DOHH2 (cell line): ENCODE results near the gene NMT2.

Experiments used
- H3F3A ChIP-seq: fragments of 200-600 bp; sonication (generic), shearing (Covaris generic); 2 replicates; pipeline ENCODE4 v1.6.0; 2016; ENCODE audit warnings: antibody characterized with exemption, mild to moderate bottlenecking; ENCODE audit not compliant: control insufficient read depth, insufficient read depth
- H3K27ac ChIP-seq: fragments of 200-600 bp; sonication (generic); 2 replicates; pipeline ENCODE4 v1.5.1; 2014; ENCODE audit warnings: low read depth, mild to moderate bottlenecking, low read length, moderate library complexity
- H3K27me3 ChIP-seq: fragments of 200-600 bp; sonication (generic); 2 replicates; pipeline ENCODE4 v1.6.1; 2014; ENCODE audit warnings: mild to moderate bottlenecking, low read length, mixed read lengths; ENCODE audit not compliant: control insufficient read depth
- H3K36me3 ChIP-seq: fragments of 200-600 bp; sonication (generic); 2 replicates; pipeline ENCODE4 v1.6.1; 2014; ENCODE audit warnings: mild to moderate bottlenecking, low read length, moderate library complexity, mixed read lengths; ENCODE audit not compliant: control insufficient read depth
- H3K4me1 ChIP-seq: fragments of 200-600 bp; sonication (generic); 2 replicates; pipeline ENCODE4 v1.6.1; 2014; ENCODE audit warnings: mild to moderate bottlenecking, low read length, mixed read lengths; ENCODE audit not compliant: control insufficient read depth
- H3K4me2 ChIP-seq: fragments of 200-600 bp; sonication (generic); 2 replicates; pipeline ENCODE4 v1.6.0; 2014; ENCODE audit warnings: mild to moderate bottlenecking, low read length, moderate library complexity
- H3K4me3 ChIP-seq: fragments of 200-600 bp; sonication (generic); 2 replicates; pipeline ENCODE4 v1.5.1; 2014; ENCODE audit warnings: mild to moderate bottlenecking, low read length, mixed read lengths
- H3K79me2 ChIP-seq: fragments of 200-600 bp; sonication (generic); 2 replicates; pipeline ENCODE4 v1.6.1; 2014; ENCODE audit warnings: mild to moderate bottlenecking, low read length, mixed read lengths; ENCODE audit not compliant: control insufficient read depth
- H3K9me2 ChIP-seq: fragments of 200-600 bp; sonication (generic); replicated peaks from 2 replicates; pipeline ENCODE4 v1.6.1; 2014; ENCODE audit warnings: mild to moderate bottlenecking, low read length, mixed read lengths; ENCODE audit not compliant: control insufficient read depth
- H3K9me3 ChIP-seq: fragments of 200-600 bp; sonication (generic); 2 replicates; pipeline ENCODE4 v1.6.1; 2014; ENCODE audit warnings: antibody characterized with exemption, low read length, mixed read lengths; ENCODE audit not compliant: control insufficient read depth, insufficient read depth
- H4K20me1 ChIP-seq: fragments of 200-600 bp; sonication (generic); 2 replicates; pipeline ENCODE4 v1.6.0; 2014; ENCODE audit warnings: low read depth, mild to moderate bottlenecking, antibody characterized with exemption, low read length, moderate library complexity; ENCODE audit not compliant: control insufficient read depth, insufficient read depth
- CTCF ChIP-seq: fragments of 200-600 bp; sonication (generic); IDR thresholded peaks from one replicate; pipeline ENCODE4 v1.5.1; 2014; ENCODE audit warnings: antibody characterized with exemption, mild to moderate bottlenecking, low read depth, low read length; ENCODE audit not compliant: poor library complexity, severe bottlenecking
- EZH2phosphoT487 ChIP-seq: fragments of 200-600 bp; sonication (generic); IDR thresholded peaks from 2 replicates; pipeline ENCODE4 v1.6.1; 2017; ENCODE audit warnings: borderline replicate concordance, mild to moderate bottlenecking, antibody characterized with exemption, low read length, moderate library complexity, mixed read lengths

The NMT2 gene

DNA sequence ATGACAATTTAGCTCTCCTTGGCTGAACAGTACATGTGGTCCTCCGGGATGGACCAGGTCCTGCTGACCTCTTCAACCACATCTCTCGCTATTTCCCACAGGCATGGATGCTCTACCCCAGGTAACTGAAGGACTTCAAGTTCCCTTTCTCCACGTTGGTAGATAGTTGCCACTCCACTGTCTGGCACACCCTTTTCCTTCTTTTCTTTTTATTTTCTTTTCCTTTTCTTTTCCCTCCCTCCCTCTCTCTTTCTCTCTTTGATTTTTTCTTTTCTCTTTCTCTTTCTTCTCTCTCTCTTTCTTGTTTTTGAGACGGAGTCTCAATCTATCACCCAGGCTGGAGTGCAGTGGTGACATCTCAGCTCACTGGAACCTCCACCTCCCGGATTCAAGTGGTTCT, 77.1 kb downstream of the NMT2 start:
- TF ChIP-seq CTCF (no peak), EZH2phosphoT487 (no peak)
- H3K9me3 ChIP-seq = no peaks in the 10 kb centered on the region
- no peaks in the 10 kb centered on the region for H4K20me1 ChIP-seq
- no peak overlapping the region for H3K27ac ChIP-seq
- no peaks in the 10 kb centered on the region for H3F3A ChIP-seq
- H3K4me1 ChIP-seq = peaks cover 9% of the 10 kb centered on the region
- H3K4me3 ChIP-seq = no peak overlapping the region
- no peaks in the 10 kb centered on the region for H3K79me2 ChIP-seq
- no peaks in the 10 kb centered on the region for H3K9me2 ChIP-seq
- H3K4me2 ChIP-seq = no peak overlapping the region
- 0 out of 2 replicates have a peak, but pooled peaks cover 3% of the 10 kb centered on the region for H3K27me3 ChIP-seq
- no peaks in the 10 kb centered on the region for H3K36me3 ChIP-seq

DNA sequence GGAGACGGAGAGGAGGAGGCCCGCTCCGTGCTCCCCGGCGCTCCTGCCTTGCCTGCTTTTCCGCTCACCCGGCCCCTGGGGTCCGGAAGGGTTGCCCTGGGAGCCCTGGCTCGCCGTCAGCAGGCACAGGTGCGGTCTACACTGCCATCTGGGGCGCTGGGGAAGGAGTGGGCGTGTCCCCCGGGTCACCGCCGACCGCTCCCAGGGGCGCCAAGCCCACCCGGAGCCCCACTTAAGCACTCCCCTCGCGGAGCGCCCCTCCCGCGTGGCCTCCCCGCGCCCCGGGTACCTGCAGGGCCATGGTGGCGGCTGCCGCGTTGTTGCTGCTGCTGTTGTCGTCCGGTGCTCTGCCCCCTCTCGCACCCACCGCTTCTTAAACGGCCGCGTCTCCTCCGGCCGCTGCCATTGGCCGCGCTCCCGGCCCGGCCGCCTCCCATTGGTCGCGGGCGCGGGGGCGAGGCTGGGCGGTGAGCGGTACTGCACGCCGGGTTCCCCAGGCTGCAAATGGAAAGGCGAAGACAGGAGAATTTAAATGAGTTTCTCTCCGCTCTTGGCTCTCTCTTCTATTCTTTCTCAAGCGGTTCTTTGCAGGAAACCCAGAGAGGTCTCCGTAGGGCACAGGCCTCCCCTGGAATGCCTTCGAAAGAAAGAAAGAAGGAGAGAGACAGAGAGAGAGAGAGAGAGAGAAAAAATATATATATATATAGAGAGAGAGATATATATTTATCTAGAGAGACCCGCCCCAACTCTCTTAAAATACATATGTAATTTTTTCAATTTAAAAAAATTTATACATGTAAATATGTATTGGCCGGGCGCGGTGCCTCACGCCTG, 79.8 kb downstream of the NMT2 start, which contains the start of gene ACBD7:
ACBD7 (minus strand) TSS at position 349 of the 834 bp plus-strand sequence; CDS start at position 301, 48 bp downstream.
- H3K9me3 ChIP-seq = no peaks in the 10 kb centered on the region
- H3K4me1 ChIP-seq = peaks cover 6% of the 10 kb centered on the region; the same call in 1 of the 2 replicates
- no peaks in the 10 kb centered on the region for H3K79me2 ChIP-seq
- peak within 1 kb of the TSS; percentile 90 for H3K4me2 ChIP-seq
- H3K4me3 ChIP-seq = peak within 1 kb of the TSS; percentile 82
- TF ChIP-seq EZH2phosphoT487 = no peak
- H4K20me1 ChIP-seq = no peaks in the 10 kb centered on the region
- no peaks in the 10 kb centered on the region for H3K27me3 ChIP-seq
- H3K36me3 ChIP-seq = no peaks in the 10 kb centered on the region
- H3F3A ChIP-seq = no peaks in the 10 kb centered on the region
- H3K27ac ChIP-seq = no peak within 1 kb of the TSS
- H3K9me2 ChIP-seq = no peaks in the 10 kb centered on the region

DNA sequence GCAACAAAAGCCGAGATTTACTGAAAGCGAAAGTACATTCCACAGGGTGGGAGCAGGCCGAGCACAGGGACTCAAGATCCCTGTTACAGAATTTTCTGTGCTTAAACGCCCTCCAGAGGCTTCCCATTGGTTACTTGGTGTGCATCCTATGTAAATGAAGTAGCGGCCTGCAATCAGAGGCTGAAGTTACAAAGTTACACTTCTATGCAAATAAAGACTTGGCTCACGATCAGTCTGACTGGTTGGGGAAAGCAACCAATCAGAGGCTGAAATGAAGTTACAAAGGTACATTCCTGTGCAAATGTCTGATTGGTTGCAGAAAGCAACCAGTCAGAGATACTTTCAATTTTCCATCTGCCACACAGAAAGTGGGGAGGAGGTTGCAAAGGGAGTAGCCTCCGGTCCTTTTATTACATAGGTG, 84.0 kb downstream of the NMT2 start:
- H3K27me3 ChIP-seq = no peaks in the 10 kb centered on the region
- no peaks in the 10 kb centered on the region for H3K36me3 ChIP-seq
- H3F3A ChIP-seq = no peaks in the 10 kb centered on the region
- H3K9me3 ChIP-seq = no peaks in the 10 kb centered on the region
- H4K20me1 ChIP-seq = no peaks in the 10 kb centered on the region
- TF ChIP-seq CTCF (no peak), EZH2phosphoT487 (no peak)
- H3K4me3 ChIP-seq = no peak overlapping the region
- no peaks in the 10 kb centered on the region for H3K79me2 ChIP-seq
- H3K4me1 ChIP-seq = peaks cover 6% of the 10 kb centered on the region; the same call in 1 of the 2 replicates
- no peaks in the 10 kb centered on the region for H3K9me2 ChIP-seq
- no peak overlapping the region for H3K27ac ChIP-seq
- no peak overlapping the region for H3K4me2 ChIP-seq
